ENCODE data around the gene ST14. TPM values are rescaled to one million over a fixed set of nuclear protein-coding genes. Genes with fewer than 3 reads are reported as not detected.

The ST14 gene
- total and polyA plus RNA-seq, 8 donors: 37.5 to 101 (median 48.5) TPM

GRCh38 chr11:130160498-130161155 is 1.0 kb downstream of the ST14 start:
- FAIRE-seq: no peak
- Histone ChIP-seq H3K27me3 (no peaks in the 10 kb centered on the region), H3K9me3 (no peaks in the 10 kb centered on the region), H3K36me3 (no peaks in the 10 kb centered on the region), H3K4me3 (peak overlapping the region; percentile 86 to 93 (median 89)), H3K4me1 (peaks cover 0 to 33% (median 6%) of the 10 kb centered on the region in 3 donors), H3K27ac (peak overlapping the region; percentile 75 to 89 (median 88))
- peak in 1 of 6 donors; percentile 63 for DNase-seq
- ATAC-seq: peak; percentile 1 to 25 (median 16)
- no peak for TF ChIP-seq CTCF (IDR thresholded peaks at IDR 0.05)
- 7 to 10% methylated on average over 19 of the region's 19 CpGs for WGBS, 2 donors
- intact Hi-C loops (cut with DNase I): no loop called here

- 53 to 55% methylated on average over 11 of the region's 11 CpGs for WGBS, 2 donors
- ATAC-seq (no peak), FAIRE-seq (no peak), DNase-seq (no peak)
- intact Hi-C loops (cut with DNase I): no loop called here
- Histone ChIP-seq H3K4me3 (peak overlapping the region in 3 of 4 donors; percentile 86 to 91 (median 87)), H3K27me3 (no peaks in the 10 kb centered on the region), H3K4me1 (peaks cover 0 to 42% (median 6%) of the 10 kb centered on the region in 3 donors), H3K9me3 (no peaks in the 10 kb centered on the region), H3K36me3 (no peaks in the 10 kb centered on the region), H3K27ac (peak overlapping the region in 2 of 4 donors; percentile 87 to 89)
- no peak for TF ChIP-seq CTCF (IDR thresholded peaks at IDR 0.05)
These were observed 2.0 kb downstream of the ST14 start for GRCh38 chr11:130161441-130162145.

- no peaks in the 10 kb centered on the region for H3K9me3 ChIP-seq
- DNase-seq: no peak
- no peak overlapping the region for H3K4me3 ChIP-seq
- no peak for ATAC-seq
- no peak for FAIRE-seq
- no peak for TF ChIP-seq CTCF (IDR thresholded peaks at IDR 0.05)
- H3K27me3 ChIP-seq: no peaks in the 10 kb centered on the region
- H3K4me1 ChIP-seq: peaks cover 0 to 42% (median 6%) of the 10 kb centered on the region in 3 donors
- intact Hi-C loops (cut with DNase I): no loop called here
- no peaks in the 10 kb centered on the region for H3K36me3 ChIP-seq
- H3K27ac ChIP-seq: peak overlapping the region in 1 of 4 donors; percentile 74
- WGBS, 2 donors: 67 to 69% methylated on average over 5 of the region's 5 CpGs
These were observed 3.2 kb downstream of the ST14 start for GRCh38 chr11:130162733-130163132.

- Histone ChIP-seq H3K36me3 (no peaks in the 10 kb centered on the region), H3K4me3 (peak overlapping the region in 2 of 4 donors; percentile 22 to 24), H3K27ac (peak overlapping the region in 3 of 4 donors; percentile 34 to 77 (median 74)), H3K9me3 (no peaks in the 10 kb centered on the region), H3K4me1 (peaks cover 0 to 42% (median 6%) of the 10 kb centered on the region in 3 donors), H3K27me3 (no peaks in the 10 kb centered on the region)
- no peak for FAIRE-seq
- intact Hi-C loops (cut with DNase I): no loop called here
- TF ChIP-seq CTCF (IDR thresholded peaks at IDR 0.05): no peak
- 17 to 18% methylated on average over 13 of the region's 13 CpGs for WGBS, 2 donors
- peak; percentile 42 to 63 (median 44) for ATAC-seq
- peak; percentile 60 to 87 (median 76) for DNase-seq
These were observed 4.0 kb downstream of the ST14 start for GRCh38 chr11:130163346-130164220.
